RWPE1 (cell line): ENCODE data around the gene MAG.

Experiments
- CTCF ChIA-PET: fragments of 350-600 bp; sonication (Branson Sonifier 250); formaldehyde crosslinking; extraction: SDS; loops from one replicate; lab custom pipeline; 2021; lab: Yijun Ruan, JAX
- POLR2A ChIA-PET: fragments of 400-600 bp; formaldehyde crosslinking; extraction: SDS; loops from one replicate; lab custom pipeline; 2020; ENCODE audit warnings: antibody characterized with exemption; ENCODE audit not compliant: low non-redundant PET; lab: Yijun Ruan, JAX
- DNase-seq: peaks from one replicate; pipeline ENCODE4 v3.0.0; 2012; ENCODE audit warnings: low spot score
- H3K27ac ChIP-seq: fragments of 450-650 bp; 2 replicates; pipeline ENCODE4 v1.5.1; 2017
- TF ChIP-seq, protein P1 (sequence below): fragments of 450-650 bp; conservative IDR thresholded peaks from 2 replicates; pipeline ENCODE4 v1.5.1; 2017; ENCODE audit warnings: low read depth, mild to moderate bottlenecking

MAG gene

DNA sequence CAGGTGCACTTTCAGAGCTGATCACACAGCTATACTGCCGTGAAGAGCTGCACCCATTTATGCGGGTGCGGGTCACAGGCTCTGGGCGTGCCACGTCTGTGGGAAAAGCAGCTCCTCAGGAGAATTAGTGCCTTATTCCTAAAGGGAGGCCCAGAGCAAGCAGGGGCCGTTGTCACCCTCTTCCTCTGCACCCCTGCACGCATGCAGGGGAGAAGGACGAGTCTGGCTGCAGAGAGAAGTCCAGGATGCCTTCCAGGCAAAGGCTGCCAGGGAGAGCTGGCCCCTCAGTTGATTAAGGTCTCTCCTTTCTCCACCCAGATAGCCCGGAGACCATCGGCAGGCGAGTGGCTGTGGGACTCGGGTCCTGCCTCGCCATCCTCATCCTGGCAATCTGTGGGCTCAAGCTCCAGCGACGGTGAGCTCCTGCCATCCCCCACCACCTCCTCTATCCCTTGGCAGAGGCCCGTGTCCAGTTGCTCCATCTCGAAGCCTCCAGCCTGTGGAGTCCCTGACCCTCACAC is 52.6 kb downstream of the MAG start:
- POLR2A ChIA-PET = no interaction called here
- H3K27ac ChIP-seq = no peak overlapping the region
- no peak for DNase-seq
- CTCF ChIA-PET = interaction anchor here (0.6 to 1.3 kb wide), 3 partner anchors 9 to 120 kb away, joined by 3 to 5 read pairs (median 4); no protein-coding TSS in a partner anchor
- TF ChIP-seq, protein P1, sequence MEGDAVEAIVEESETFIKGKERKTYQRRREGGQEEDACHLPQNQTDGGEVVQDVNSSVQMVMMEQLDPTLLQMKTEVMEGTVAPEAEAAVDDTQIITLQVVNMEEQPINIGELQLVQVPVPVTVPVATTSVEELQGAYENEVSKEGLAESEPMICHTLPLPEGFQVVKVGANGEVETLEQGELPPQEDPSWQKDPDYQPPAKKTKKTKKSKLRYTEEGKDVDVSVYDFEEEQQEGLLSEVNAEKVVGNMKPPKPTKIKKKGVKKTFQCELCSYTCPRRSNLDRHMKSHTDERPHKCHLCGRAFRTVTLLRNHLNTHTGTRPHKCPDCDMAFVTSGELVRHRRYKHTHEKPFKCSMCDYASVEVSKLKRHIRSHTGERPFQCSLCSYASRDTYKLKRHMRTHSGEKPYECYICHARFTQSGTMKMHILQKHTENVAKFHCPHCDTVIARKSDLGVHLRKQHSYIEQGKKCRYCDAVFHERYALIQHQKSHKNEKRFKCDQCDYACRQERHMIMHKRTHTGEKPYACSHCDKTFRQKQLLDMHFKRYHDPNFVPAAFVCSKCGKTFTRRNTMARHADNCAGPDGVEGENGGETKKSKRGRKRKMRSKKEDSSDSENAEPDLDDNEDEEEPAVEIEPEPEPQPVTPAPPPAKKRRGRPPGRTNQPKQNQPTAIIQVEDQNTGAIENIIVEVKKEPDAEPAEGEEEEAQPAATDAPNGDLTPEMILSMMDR = no peak

DNA sequence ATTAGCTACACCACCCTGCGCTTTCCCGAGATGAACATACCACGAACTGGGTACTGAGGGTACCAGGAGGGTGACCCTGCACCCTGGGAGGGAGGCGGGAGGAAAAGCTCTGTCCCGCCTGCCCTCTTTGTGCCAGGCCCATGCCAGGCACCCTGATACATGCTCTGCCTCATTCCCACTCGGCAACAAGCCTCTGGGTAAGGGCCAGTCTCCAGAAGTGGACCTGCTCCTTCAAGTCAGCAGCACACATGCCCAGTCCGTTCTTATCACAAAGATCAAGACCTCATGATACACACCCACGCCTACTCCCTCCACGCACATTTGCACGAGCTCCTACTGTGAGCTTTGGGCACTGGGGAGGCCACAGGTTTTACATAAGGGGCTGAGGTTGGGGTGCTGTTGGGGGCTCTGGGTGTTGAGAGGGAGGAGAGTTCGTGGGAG is 53.7 kb downstream of the MAG start:
- TF ChIP-seq, protein P1 = no peak
- ChIA-PET POLR2A (no interaction called here), CTCF (no interaction called here)
- H3K27ac ChIP-seq = no peak overlapping the region
- DNase-seq = no peak

DNA sequence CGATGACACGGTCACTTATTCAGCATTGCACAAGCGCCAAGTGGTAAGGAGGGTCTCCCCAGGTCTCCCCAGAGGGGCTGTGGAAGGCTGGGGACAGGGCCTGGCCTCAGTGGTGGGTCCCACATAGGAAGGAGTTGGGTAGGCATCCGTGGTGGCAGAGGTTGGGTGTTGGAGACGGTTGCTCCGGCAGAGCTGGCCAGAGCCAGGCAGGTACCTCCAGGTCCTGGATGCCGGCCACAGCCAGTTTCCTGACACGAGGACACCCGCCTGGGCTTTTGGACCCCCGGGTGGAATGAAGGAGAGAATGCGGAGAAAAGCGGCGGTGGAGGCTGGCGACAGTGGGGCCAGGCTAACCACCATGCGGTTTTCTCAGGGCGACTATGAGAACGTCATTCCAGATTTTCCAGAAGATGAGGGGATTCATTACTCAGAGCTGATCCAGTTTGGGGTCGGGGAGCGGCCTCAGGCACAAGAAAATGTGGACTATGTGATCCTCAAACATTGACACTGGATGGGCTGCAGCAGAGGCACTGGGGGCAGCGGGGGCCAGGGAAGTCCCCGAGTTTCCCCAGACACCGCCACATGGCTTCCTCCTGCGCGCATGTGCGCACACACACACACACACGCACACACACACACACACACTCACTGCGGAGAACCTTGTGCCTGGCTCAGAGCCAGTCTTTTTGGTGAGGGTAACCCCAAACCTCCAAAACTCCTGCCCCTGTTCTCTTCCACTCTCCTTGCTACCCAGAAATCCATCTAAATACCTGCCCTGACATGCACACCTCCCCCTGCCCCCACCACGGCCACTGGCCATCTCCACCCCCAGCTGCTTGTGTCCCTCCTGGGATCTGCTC is 54.5 kb downstream of the MAG start:
- no peak overlapping the region for H3K27ac ChIP-seq
- CTCF ChIA-PET = interaction anchor here (0.6 to 0.9 kb wide), 2 partner anchors 40 to 844 kb away, joined by 3 to 6 read pairs; no protein-coding TSS in a partner anchor
- TF ChIP-seq, protein P1 = no peak
- DNase-seq = no peak
- POLR2A ChIA-PET = no interaction called here

GRCh38 chr19:35347171-35347929 is 55.4 kb downstream of the MAG start, which contains the start of gene FFAR1:
TSS of gene FFAR1 (plus strand) at chr19:35347902. CDS start at chr19:35351552, 3,650 bp downstream.
- TF ChIP-seq, protein P1 = no peak
- ChIA-PET CTCF (interaction anchor here (0.6 to 0.9 kb wide), 3 partner anchors 20 to 844 kb away, joined by 3 to 6 read pairs (median 3); no protein-coding TSS in a partner anchor), POLR2A (no interaction called here)
- DNase-seq = no peak
- H3K27ac ChIP-seq = no peak within 1 kb of the TSS

DNA sequence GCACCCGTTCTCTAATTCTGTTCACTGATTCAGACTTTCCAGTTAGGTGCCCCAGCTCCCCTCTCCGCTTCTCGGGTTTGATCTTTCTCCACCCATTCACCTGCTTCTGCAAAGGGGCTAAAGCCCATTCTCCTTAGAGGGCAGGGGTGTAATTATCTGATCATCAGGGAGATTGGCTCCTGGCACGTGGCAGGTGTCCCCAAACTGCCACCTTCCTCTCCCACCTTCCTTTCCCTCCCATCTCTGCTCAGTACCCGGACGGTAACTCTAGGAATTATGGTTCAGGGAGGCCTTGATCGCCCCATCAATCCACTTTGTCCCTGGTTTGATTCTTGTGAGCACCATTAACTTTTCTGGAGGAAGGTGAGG is 56.0 kb downstream of the MAG start:
- ChIA-PET CTCF (no interaction called here), POLR2A (no interaction called here)
- TF ChIP-seq, protein P1 = no peak
- H3K27ac ChIP-seq = no peak overlapping the region
- DNase-seq = no peak
